HepG2 (cell line): Measurements from ENCODE around the gene DTX4. TPM values are rescaled to one million over a fixed set of nuclear protein-coding genes. Genes with fewer than 3 reads are reported as not detected.

Source experiments
- ATAC-seq: fragments of 200-7000 bp; cut with Tn5 transposase; 3 replicates; pipeline ENCODE4 v1.9.1; 2020; ENCODE audit warnings: mild to moderate bottlenecking, moderate library complexity
- BruUV-seq: library from RNA; stranded (reverse); fragments of 400-500 nt; replicated peaks from 2 replicates; lab custom pipeline; 2021; lab: Mats Ljungman, UMichigan
- CTCF ChIA-PET: fragments of 300-600 bp; formaldehyde crosslinking; extraction: SDS; loops from one replicate; lab custom pipeline; 2021; ENCODE audit warnings: low total read pairs, inconsistent platforms, low intra/inter-chr PET ratio; lab: Yijun Ruan, JAX
- POLR2A ChIA-PET: fragments of 350-600 bp; sonication (Branson Sonifier 250); formaldehyde crosslinking; loops from one replicate; lab custom pipeline; 2020; ENCODE audit warnings: antibody characterized with exemption, inconsistent platforms; lab: Yijun Ruan, JAX
- DNase-seq: peaks from one replicate; pipeline ENCODE4 v3.0.0-alpha.2; 2015; ENCODE audit warnings: low spot score
- FAIRE-seq: peaks from 3 replicates; lab custom pipeline; 2011; peaks lifted over from hg19 to GRCh38; lab: Jason Lieb, UNC
- H2AFZ ChIP-seq: one replicate; pipeline ENCODE4 v1.6.1; 2011; ENCODE audit warnings: low read length, inconsistent platforms
- H3K27ac ChIP-seq: fragments of 300-600 bp; 3 replicates; pipeline ENCODE4 v1.8.0; 2011; ENCODE audit warnings: mixed run types, mild to moderate bottlenecking, mixed read lengths, low read length, inconsistent platforms; ENCODE audit not compliant: insufficient read depth; ENCODE audit errors: extremely low read length
- H3K27me3 ChIP-seq, 2 experiments: fragments of 200-600 bp in 1 of 2; 2 replicates in 1 of 2; 3 replicates in 1 of 2; pipeline versions ENCODE4 v1.6.0 to v1.8.0; 2011; ENCODE audit warnings: low read length in 2 of 2, mild to moderate bottlenecking in 2 of 2, moderate library complexity in 2 of 2, inconsistent platforms in 1 of 2; ENCODE audit not compliant: insufficient read depth in 2 of 2, control insufficient read depth in 1 of 2
- H3K36me3 ChIP-seq, 2 experiments: fragments of 200-600 bp in 1 of 2; replicated peaks in 1 of 2; 2 replicates in 1 of 2; 3 replicates in 1 of 2; pipeline versions ENCODE4 v1.5.1 to v1.8.0; 2011; ENCODE audit warnings: low read length in 2 of 2, inconsistent platforms in 1 of 2; ENCODE audit not compliant: insufficient read depth in 2 of 2, control insufficient read depth in 1 of 2
- H3K4me1 ChIP-seq: 2 replicates; pipeline ENCODE4 v1.5.1; 2012; ENCODE audit warnings: low read length, inconsistent platforms; ENCODE audit not compliant: insufficient read depth
- H3K4me2 ChIP-seq: 2 replicates; pipeline ENCODE4 v1.6.0; 2011; ENCODE audit warnings: low read depth, low read length, inconsistent platforms
- H3K4me3 ChIP-seq, 3 experiments: fragments of 200-600 bp in 1 of 3; sonication (generic), shearing (Covaris generic) in 1 of 3; replicated peaks in 1 of 3; 2 replicates each; pipeline ENCODE4 v1.5.1; 2011 to 2016; ENCODE audit warnings: low read length in 3 of 3, inconsistent platforms in 2 of 3, low read depth in 2 of 3, mild to moderate bottlenecking in 2 of 3, control low read depth in 1 of 3, mixed read lengths in 1 of 3; ENCODE audit not compliant: insufficient read depth in 1 of 3
- H3K79me2 ChIP-seq: one replicate; pipeline ENCODE4 v1.6.1; 2011; ENCODE audit warnings: low read length, inconsistent platforms; ENCODE audit not compliant: insufficient read depth
- H3K9ac ChIP-seq: 2 replicates; pipeline ENCODE4 v1.6.0; 2011; ENCODE audit warnings: mild to moderate bottlenecking, low read depth, low read length, inconsistent platforms; ENCODE audit not compliant: insufficient read depth
- H3K9me3 ChIP-seq: 2 replicates; pipeline ENCODE4 v1.5.1; 2012; ENCODE audit warnings: mild to moderate bottlenecking, low read length
- H4K20me1 ChIP-seq: 2 replicates; pipeline ENCODE4 v1.6.0; 2011; ENCODE audit warnings: inconsistent platforms, mild to moderate bottlenecking, low read length, moderate library complexity; ENCODE audit not compliant: insufficient read depth
- CBFB ChIP-seq: sonication (generic); formaldehyde crosslinking; IDR thresholded peaks from 2 replicates; pipeline ENCODE4 v1.4.0; 2020; ENCODE audit warnings: missing genetic modification reagents
- EZH2 ChIP-seq: conservative IDR thresholded peaks from 2 replicates; pipeline ENCODE4 v1.6.1; 2012; ENCODE audit warnings: mild to moderate bottlenecking, low read depth, low read length, moderate library complexity
- JUNB ChIP-seq: sonication (generic); formaldehyde crosslinking; IDR thresholded peaks from 2 replicates; pipeline ENCODE4 v1.8.0; 2022; ENCODE audit warnings: missing genetic modification reagents, mild to moderate bottlenecking, borderline replicate concordance
- NAIF1 ChIP-seq: sonication (generic); formaldehyde crosslinking; IDR thresholded peaks from 2 replicates; pipeline ENCODE4 v1.5.0; 2020; ENCODE audit warnings: mild to moderate bottlenecking, missing genetic modification reagents, borderline replicate concordance
- SKI ChIP-seq: fragments of 450-650 bp; IDR thresholded peaks from one replicate; pipeline ENCODE4 v1.6.1; 2018; ENCODE audit warnings: mild to moderate bottlenecking; ENCODE audit not compliant: partially characterized antibody
- ZNF17 ChIP-seq: sonication (generic); formaldehyde crosslinking; IDR thresholded peaks from 2 replicates; pipeline ENCODE4 v1.5.0; 2020; ENCODE audit warnings: mild to moderate bottlenecking, missing genetic modification reagents
- ZNF629 ChIP-seq: sonication (generic); formaldehyde crosslinking; conservative IDR thresholded peaks from 2 replicates; pipeline ENCODE4 v1.5.0; 2020; ENCODE audit warnings: missing genetic modification reagents
- WGBS: methylation state at CpG from one replicate; pipeline ENCODE4 v1.1.6; 2017; ENCODE audit warnings: low lambda C conversion rate; 5-methylcytosine and 5-hydroxymethylcytosine counted together
- in situ Hi-C: cut with HindIII; loops from 2 replicates; pipeline ENCODE4 v1.10.0; 2017; ENCODE audit warnings: low pct_unique_long_range_greater_than_20kb; ENCODE audit not compliant: extremely low pct_ligation_motif_present
- intact Hi-C: fragments of 100-400 bp; cut with micrococcal nuclease; formaldehyde crosslinking; loops from one replicate; pipeline ENCODE4 v1.10.0; 2022; ENCODE audit not compliant: unreplicated experiment
- polyA plus RNA-seq, 8 experiments: library from polyadenylated mRNA; depleted of rRNA in 3 of 8; stranded (reverse) in 7 of 8; unstranded in 1 of 8; fragments of >200 nt; fragmentation: Illumina TruSeq in 4 of 8; extraction: Trizol in 4 of 8; gene quantifications; 2 replicates each; pipeline versions ENCODE4 v1.2.1 to v1.2.3, GENCODE V29; 2011 to 2016; ENCODE audit warnings: low read depth in 4 of 8, missing spikeins in 1 of 8, mixed read lengths in 1 of 8; ENCODE audit not compliant: insufficient read depth in 1 of 8
- total RNA-seq, 5 experiments: library from RNA; depleted of rRNA; stranded (reverse); fragments of >200 nt; fragmentation: Illumina TruSeq; extraction: Trizol; gene quantifications; 2 replicates each; pipeline ENCODE4 v1.2.3, GENCODE V29; 2016; ENCODE audit warnings: low read depth in 1 of 5
- TF ChIP-seq, protein P1 (sequence below): sonication (generic); formaldehyde crosslinking; conservative IDR thresholded peaks from 2 replicates; pipeline ENCODE4 v1.4.0; 2020; ENCODE audit warnings: missing genetic modification reagents
- TF ChIP-seq, protein P2 (sequence below): sonication (generic); formaldehyde crosslinking; IDR thresholded peaks from 2 replicates; pipeline ENCODE4 v1.4.0; 2020; ENCODE audit warnings: missing genetic modification reagents, borderline replicate concordance
- TF ChIP-seq, protein P3 (sequence below): sonication (generic); formaldehyde crosslinking; IDR thresholded peaks from 2 replicates; pipeline ENCODE4 v1.4.0; 2020; ENCODE audit warnings: missing genetic modification reagents, low read depth, mild to moderate bottlenecking, borderline replicate concordance
- TF ChIP-seq, protein P4 (sequence below): IDR thresholded peaks from 2 replicates; pipeline ENCODE4 v1.6.1; 2012; ENCODE audit warnings: inconsistent platforms
- TF ChIP-seq, protein P5 (sequence below): sonication (generic); formaldehyde crosslinking; IDR thresholded peaks from 2 replicates; pipeline ENCODE4 v1.4.0; 2020; ENCODE audit warnings: mild to moderate bottlenecking, missing genetic modification reagents

DTX4 gene
- total and polyA plus RNA-seq, 2 of the 13 experiments (the other 11 are each of a cell fraction or from before 2014, with no cell fraction given): 0.67 to 5.6 TPM

DNA sequence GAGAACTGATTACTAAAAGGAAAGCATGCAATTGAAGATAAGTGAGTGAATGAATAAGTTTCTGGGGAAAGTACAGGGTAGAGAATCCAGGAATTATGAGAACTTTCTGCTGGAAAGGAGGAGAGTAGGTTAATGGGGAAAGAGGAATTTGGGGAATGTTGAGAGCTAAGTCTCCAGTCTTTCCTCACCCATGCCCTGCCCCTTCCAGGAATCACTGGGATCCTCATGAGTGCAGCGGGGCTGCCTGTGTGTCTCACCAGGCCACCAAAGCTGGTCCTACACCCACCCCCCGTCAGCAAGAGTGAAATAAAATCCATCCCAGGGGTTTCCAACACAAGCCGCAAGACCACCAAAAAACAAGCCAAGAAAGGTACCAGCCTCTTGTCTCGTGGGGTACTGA, 17.0 kb downstream of the DTX4 start:
- FAIRE-seq: no peak
- POLR2A ChIA-PET: no interaction called here
- Histone ChIP-seq H3K79me2 (no peaks in the 10 kb centered on the region), H3K9ac (no peak overlapping the region), H3K4me2 (no peak overlapping the region), H4K20me1 (no peaks in the 10 kb centered on the region), H3K9me3 (no peaks in the 10 kb centered on the region), H3K36me3 (peaks cover 3 to 4% of the 10 kb centered on the region in 2 experiments; a peak in 2 of 5 replicates), H3K4me3 (no peak overlapping the region), H2AFZ (no peak overlapping the region), H3K4me1 (peaks cover 30% of the 10 kb centered on the region), H3K27me3 (no peaks in the 10 kb centered on the region), H3K27ac (no peak overlapping the region)
- in situ Hi-C loops: loop anchor here (25.0 kb wide), 1 partner anchor 498 kb away; no protein-coding TSS in a partner anchor
- ATAC-seq: no peak
- CTCF ChIA-PET: interaction anchor here (4.1 kb wide), 1 partner anchor 17 kb away, joined by 45 read pairs; the partner anchor contains the start of gene DTX4
- DNase-seq: no peak
- intact Hi-C loops: no loop called here
- TF ChIP-seq, protein P1, sequence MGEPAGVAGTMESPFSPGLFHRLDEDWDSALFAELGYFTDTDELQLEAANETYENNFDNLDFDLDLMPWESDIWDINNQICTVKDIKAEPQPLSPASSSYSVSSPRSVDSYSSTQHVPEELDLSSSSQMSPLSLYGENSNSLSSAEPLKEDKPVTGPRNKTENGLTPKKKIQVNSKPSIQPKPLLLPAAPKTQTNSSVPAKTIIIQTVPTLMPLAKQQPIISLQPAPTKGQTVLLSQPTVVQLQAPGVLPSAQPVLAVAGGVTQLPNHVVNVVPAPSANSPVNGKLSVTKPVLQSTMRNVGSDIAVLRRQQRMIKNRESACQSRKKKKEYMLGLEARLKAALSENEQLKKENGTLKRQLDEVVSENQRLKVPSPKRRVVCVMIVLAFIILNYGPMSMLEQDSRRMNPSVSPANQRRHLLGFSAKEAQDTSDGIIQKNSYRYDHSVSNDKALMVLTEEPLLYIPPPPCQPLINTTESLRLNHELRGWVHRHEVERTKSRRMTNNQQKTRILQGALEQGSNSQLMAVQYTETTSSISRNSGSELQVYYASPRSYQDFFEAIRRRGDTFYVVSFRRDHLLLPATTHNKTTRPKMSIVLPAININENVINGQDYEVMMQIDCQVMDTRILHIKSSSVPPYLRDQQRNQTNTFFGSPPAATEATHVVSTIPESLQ (CRISPR knock-in tag): no peak
- TF ChIP-seq CBFB (CRISPR knock-in tag) (no peak), NAIF1 (CRISPR knock-in tag) (no peak), ZNF17 (no peak), EZH2 (no peak), SKI (no peak), JUNB (CRISPR knock-in tag) (no peak), ZNF629 (CRISPR knock-in tag) (no peak)
- TF ChIP-seq, protein P2, sequence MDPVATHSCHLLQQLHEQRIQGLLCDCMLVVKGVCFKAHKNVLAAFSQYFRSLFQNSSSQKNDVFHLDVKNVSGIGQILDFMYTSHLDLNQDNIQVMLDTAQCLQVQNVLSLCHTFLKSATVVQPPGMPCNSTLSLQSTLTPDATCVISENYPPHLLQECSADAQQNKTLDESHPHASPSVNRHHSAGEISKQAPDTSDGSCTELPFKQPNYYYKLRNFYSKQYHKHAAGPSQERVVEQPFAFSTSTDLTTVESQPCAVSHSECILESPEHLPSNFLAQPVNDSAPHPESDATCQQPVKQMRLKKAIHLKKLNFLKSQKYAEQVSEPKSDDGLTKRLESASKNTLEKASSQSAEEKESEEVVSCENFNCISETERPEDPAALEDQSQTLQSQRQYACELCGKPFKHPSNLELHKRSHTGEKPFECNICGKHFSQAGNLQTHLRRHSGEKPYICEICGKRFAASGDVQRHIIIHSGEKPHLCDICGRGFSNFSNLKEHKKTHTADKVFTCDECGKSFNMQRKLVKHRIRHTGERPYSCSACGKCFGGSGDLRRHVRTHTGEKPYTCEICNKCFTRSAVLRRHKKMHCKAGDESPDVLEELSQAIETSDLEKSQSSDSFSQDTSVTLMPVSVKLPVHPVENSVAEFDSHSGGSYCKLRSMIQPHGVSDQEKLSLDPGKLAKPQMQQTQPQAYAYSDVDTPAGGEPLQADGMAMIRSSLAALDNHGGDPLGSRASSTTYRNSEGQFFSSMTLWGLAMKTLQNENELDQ (CRISPR knock-in tag): no peak
- TF ChIP-seq, protein P3, sequence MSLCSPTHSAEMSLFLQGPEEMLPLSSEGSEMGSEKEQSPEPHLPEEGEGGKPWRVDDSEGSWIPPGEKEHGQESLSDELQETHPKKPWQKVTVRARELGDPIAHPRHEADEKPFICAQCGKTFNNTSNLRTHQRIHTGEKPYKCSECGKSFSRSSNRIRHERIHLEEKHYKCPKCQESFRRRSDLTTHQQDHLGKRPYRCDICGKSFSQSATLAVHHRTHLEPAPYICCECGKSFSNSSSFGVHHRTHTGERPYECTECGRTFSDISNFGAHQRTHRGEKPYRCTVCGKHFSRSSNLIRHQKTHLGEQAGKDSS (CRISPR knock-in tag): no peak
- TF ChIP-seq, protein P4, sequence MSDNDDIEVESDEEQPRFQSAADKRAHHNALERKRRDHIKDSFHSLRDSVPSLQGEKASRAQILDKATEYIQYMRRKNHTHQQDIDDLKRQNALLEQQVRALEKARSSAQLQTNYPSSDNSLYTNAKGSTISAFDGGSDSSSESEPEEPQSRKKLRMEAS: no peak
- TF ChIP-seq, protein P5, sequence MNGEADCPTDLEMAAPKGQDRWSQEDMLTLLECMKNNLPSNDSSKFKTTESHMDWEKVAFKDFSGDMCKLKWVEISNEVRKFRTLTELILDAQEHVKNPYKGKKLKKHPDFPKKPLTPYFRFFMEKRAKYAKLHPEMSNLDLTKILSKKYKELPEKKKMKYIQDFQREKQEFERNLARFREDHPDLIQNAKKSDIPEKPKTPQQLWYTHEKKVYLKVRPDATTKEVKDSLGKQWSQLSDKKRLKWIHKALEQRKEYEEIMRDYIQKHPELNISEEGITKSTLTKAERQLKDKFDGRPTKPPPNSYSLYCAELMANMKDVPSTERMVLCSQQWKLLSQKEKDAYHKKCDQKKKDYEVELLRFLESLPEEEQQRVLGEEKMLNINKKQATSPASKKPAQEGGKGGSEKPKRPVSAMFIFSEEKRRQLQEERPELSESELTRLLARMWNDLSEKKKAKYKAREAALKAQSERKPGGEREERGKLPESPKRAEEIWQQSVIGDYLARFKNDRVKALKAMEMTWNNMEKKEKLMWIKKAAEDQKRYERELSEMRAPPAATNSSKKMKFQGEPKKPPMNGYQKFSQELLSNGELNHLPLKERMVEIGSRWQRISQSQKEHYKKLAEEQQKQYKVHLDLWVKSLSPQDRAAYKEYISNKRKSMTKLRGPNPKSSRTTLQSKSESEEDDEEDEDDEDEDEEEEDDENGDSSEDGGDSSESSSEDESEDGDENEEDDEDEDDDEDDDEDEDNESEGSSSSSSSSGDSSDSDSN: no peak
- no TSS peak for BruUV-seq
- 100% methylated on average over 2 of the region's 4 CpGs for WGBS
